Measurements from ENCODE around the gene TBX10. TPM values are rescaled to one million over a fixed set of nuclear protein-coding genes. Genes with fewer than 3 reads are reported as not detected.

The TBX10 gene
- total and polyA plus RNA-seq, 2 of the 8 experiments (the other 6 are each of a cell fraction or from before 2014, with no cell fraction given): 0.09 TPM; not detected in 1

DNA sequence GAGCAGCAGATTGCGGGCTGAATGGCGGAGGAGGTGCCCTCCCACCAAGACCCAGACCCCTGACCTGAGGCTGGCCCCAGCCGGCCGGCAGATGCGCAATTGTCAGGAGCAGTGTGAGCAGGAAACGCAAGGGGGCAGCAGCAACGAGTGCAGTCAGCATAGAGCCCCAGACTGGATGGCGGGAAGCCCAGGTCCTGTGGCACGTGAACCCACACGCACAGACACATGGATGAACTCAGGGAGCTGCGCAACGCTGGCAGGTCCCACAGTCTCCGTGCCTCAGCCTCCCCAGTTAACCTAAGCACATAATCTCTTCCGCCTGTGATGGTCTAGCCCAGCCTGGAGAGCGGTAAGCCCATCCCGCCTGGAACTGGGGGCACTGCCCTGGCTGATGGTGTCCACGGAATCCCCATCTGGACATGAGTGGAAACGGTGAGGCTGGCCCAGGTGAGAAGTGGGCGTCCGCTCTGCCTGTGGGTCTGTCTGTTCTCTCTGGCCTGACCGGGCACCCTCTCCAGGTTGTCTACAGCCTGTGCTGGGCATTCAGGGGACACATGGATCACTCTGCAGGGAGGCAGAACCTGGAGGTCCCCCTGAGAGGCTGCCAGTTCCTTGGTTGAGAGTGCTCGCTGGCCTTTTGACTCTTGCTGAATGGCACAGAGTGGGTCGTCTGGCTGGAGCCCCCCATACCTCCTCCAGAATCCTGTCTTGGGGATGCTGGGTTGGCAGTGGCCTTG is 626 bp upstream of the TBX10 start (continued):
- TF ChIP-seq, protein P1, sequence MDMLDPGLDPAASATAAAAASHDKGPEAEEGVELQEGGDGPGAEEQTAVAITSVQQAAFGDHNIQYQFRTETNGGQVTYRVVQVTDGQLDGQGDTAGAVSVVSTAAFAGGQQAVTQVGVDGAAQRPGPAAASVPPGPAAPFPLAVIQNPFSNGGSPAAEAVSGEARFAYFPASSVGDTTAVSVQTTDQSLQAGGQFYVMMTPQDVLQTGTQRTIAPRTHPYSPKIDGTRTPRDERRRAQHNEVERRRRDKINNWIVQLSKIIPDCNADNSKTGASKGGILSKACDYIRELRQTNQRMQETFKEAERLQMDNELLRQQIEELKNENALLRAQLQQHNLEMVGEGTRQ (IDR thresholded peaks at IDR 0.05; ENCODE audit: low read length): peak; percentile 44
- no peak for TF ChIP-seq TAF7 (optimal IDR thresholded peaks at IDR 0.05; ENCODE audit: borderline replicate concordance, low read depth, low read length)
- TF ChIP-seq POLR2AphosphoS5 (IDR thresholded peaks at IDR 0.05; ENCODE audit: low read depth, low read length): no peak
- no peak for TF ChIP-seq CTBP2 (IDR thresholded peaks at IDR 0.05; ENCODE audit: borderline replicate concordance, insufficient read depth, insufficient read length, low read length)
- no peak for TF ChIP-seq HDAC2 (IDR thresholded peaks at IDR 0.05; ENCODE audit: borderline replicate concordance in 1 of 2, low read depth in 2 of 2, low read length in 2 of 2)
- no peak for TF ChIP-seq ASH2L (IDR thresholded peaks at IDR 0.05; ENCODE audit: low read length)
- TF ChIP-seq, protein P2, sequence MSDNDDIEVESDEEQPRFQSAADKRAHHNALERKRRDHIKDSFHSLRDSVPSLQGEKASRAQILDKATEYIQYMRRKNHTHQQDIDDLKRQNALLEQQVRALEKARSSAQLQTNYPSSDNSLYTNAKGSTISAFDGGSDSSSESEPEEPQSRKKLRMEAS (IDR thresholded peaks at IDR 0.05): peak; percentile 100
- peak; percentile 59 for TF ChIP-seq RNF2 (IDR thresholded peaks at IDR 0.05; ENCODE audit: borderline replicate concordance, low read depth, low read length, missing control alignments, poor library complexity, severe bottlenecking)
- no peak for TF ChIP-seq ZNF274 (IDR thresholded peaks at IDR 0.05; ENCODE audit: borderline replicate concordance, extremely low read depth, low read length)
- no peak for TF ChIP-seq TBP (IDR thresholded peaks at IDR 0.05; ENCODE audit: low read depth, low read length)
